Activated CD4-positive, alpha-beta T cell treated with anti-CD3 and anti-CD28 coated beads for 48 hours (primary cell): ENCODE data around the gene RLF.
"Not testable (repeated sequence)": the region's sequence is repeated elsewhere in the genome, so short reads cannot be mapped to it uniquely, and the experiment has no call there.

Experiments
- DNase-seq: peaks from one replicate; pipeline ENCODE4 v3.0.0-alpha.2; 2020

Gene RLF

DNA sequence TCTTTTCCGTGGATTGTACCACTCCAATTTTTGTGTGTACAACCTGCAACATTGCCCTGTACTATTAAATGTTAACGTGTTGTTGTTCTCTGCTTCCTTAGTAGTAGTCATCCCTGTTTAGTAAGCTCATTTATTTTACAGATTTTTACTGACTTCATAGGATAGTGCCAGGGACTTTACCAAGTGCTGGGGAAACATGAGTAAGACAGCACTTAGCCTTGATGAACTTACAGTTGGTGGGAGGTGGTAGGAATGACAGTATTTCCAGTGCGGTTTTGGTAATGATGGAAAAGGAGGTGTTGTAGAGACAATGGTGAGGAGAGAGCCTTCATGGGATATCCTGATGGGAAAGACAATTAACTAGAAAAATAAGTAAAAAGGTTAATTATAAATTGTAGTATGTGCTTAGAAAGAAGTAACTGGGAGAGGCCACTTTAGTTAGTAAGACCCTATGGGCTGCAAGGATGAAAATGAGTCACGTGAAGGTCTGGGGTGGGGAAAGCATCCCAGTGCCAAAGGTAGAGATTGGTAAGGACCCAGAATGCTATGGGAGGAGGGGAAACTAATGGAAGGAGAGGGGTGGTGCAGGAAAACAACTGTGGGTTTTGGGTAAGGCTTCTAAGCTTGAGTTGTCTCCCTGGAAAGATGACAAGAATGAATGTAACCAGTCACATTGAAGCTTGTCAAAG, 1.7 kb downstream of the RLF start:
- DNase-seq: no peak

DNA sequence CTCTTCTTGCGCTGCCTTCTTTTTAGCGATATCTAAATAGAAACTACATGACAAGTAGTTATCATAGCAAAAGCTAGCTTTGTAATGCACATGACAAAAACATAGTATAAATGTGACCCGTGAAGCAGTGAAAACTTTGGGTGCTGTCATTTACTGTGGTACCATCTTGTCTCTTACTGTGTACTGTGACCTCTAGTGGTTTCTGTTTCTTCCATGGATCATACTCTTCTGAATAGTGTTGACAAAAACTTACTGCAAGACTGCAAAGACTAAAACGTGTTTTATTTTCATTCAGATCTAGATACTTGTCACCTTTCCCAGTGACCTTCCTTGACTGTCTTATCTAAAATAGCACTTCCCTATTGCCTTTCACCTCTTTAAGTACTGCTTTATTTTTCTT, 6.1 kb downstream of the RLF start:
- DNase-seq: no peak

DNA sequence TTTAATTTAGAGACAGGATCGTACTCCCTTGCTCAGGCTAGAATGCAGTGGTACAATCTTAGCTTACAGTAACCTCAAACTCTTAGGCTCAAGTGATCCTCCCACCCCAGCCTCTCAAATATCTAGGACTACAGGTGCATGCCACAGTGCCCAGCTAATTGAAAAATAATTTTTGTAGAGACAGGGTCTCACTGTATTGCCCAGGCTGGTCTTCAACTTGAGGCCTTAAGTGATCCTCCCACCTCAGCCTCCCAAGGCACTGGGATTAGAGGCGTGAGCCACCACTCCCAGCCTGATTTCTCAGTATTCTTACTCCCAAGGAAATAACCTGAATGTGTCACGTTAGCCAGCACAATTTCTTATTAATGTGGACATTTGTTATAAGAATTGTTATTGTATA, 9.8 kb downstream of the RLF start:
- DNase-seq: no peak

DNA sequence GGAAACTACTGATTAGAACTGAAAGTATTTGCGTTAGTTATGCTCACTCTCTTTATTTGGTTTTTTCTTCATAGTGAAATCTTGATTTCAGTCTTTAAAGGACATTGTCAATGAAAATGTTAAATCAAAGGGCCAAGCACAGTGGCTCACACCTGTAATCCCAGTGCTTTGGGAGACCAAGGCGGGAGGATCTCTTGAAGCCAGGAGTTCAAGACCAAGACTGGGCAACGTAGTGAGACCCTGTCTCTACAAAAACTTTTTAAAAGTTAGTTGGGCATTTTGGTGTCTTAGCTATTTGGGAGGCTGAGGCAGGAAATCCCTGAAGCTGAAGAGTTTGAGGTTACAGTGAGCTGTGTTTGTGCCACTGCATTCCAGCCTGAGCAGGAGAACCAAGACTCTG, 13.6 kb downstream of the RLF start:
- DNase-seq: no peak

DNA sequence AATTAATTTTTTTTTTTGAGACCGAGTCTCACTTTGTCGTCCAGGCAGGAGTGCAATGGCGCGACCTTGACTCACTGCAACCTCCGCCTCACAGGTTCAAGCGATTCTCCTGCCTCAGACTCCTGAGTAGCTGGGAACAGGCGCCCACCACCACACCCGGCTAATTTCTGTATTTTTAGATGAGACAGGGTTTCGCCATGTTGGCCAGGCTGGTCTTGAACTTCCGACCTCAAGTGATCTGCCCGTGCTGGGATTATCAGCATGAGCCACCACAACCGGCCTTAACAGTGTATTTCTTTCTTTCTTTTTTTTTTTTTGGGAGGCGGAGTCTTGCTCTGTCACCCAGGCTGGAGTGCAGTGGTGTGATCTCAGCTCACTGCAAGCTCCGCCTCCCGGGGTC, 15.8 kb downstream of the RLF start:
- DNase-seq: not testable (repeated sequence)

DNA sequence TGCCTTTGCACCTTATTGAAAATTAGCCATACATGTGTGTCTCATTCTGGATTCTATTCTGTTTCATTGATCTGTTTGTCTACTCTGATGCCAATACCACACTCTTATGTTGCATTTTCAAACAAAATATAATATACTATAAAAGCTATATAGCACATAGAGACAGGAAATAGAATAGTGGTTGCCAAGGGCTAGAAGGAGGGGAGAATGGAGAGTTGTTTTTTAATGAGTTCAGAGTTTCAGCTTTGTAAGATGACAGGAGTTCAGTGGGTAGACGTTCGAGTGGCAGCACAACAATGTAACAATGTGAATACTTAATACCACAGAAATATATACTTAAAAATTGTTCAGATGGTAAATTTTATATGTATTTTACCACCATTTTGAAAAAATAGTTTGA, 17.0 kb downstream of the RLF start:
- no peak for DNase-seq

DNA sequence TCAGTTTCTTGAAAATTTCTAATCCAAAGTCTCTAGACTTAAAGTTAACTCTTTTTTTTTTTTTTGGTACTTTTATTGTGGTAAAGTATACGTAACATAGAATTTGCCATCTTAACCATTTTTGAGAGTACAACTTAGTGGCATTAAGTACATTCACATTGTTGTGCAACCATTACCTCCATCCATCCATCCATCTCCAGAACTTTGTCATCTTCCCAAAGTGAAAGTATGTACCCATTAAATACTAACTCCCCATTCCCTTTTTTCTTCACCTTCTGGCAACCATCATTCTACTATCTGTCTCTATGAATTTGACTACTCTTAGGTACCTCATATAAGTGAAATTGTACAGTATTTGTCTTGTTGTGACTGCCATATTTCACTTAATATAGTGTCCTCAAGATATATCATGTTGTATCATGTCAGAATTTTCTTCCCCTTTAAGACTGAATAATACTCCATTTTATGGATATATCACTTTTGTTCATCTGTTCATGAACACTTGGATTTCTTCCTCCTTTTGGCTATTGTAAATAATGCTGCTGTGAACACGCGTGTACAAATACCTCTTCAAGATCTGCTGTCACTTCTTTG, 18.4 kb downstream of the RLF start:
- no peak for DNase-seq

DNA sequence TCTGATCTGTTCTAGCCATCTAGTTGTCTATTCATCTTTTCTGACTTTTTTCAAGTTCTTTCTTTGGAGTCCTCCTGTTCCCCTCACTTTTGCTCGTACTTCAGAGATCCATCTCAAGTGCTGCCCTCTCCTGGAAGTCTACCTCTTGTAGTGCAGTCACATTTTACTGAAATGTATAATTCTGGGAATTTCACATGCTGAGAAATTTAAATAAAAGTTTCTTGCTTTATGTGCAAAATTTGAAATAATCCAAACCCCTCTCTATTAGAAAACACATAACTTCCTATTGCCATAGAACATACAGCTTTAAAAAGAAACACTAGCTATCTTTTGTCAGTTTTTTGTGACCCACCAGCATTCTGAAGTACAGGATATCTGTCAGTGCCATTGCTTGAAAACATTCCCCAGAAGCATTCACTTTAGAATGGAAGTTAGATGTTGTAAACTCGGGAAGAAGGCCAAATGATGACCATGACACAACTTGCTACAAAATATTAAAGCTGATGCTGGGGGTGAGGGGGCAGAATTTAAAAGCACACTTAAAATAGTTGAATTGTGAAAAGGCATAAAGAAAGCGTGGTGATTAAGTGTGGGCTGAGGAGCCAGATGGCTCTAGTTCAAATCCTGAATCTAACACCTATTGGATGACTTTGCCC, 22.0 kb downstream of the RLF start:
- no peak for DNase-seq

DNA sequence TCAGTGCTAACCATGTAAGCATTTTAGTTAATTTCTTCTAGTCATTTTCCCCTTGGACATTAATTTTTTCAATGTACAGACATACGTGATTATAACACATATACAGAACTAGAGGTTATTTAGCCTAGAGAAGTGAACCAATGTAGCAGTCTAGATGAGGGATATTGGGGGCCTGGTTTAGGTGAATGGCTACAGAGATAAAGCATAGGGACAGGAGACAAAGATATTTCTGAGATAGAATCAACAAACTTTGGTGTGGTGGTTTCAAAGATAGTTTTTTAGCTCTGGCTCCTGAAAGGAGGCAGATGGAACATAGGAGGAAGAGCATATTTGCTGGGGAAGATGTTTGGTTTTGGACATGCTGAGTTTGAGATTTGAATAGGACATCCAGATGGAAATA, 23.0 kb downstream of the RLF start:
- no peak for DNase-seq

DNA sequence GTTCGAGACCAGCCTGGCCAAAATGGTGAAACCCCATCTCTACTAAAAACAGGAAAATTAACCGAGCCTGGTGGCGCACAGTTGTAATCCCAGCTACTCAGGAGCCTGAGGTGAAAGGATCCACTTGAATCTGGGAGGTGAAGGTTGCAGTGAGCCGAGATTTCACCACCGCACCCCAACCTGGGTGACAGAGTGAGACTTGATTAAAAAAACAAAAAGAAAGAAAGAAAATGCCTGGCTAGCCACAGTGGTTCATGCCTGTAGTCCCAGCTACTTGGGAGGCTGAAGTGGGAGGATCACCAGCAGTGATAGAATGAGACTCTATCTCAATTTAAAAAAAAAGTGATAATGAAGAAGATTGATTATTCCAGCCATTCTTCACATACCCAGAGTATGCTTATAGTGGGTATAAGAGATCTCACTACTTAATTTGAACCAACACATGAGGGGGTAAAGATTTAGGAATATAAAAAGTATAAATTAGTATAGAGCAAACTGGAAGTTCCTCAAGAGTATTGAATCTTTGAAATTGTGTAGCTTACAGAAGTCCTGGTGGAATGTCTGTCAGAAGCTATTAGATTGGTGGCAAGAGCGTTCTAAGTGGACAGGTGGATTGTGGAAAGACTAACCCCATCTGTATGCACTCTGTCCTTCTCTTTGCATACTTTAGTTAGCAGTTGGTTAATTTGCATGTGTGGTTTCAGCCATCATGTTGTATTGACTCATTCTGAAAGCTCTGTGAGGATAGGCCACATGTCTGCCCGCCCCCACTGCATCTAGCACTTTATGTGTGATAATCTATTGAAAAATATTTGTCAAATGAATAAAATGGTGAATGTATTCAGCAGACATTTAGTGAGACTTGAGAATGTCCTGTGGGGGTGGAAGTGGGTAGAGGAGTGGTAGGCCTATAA, 25.0 kb downstream of the RLF start:
- DNase-seq: peak; percentile 71

DNA sequence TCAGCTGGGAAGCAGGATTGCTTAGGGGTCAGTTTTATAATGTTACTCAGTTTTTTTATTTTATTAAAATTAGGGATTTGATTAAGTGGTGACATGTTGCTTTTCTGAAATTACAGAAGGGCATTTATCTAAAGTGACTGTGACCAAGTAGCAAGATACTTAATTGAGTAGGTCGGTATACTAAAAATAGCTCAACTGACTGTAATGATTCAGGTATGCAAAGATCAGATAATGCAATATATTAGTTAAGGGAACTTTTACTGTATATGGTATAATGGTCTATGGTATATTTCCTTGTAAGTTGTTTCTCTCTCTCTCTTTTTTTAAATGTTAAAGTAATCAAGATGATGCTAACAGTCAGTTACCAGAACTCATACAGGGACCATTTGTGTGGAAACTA, 26.2 kb downstream of the RLF start:
- no peak for DNase-seq

DNA sequence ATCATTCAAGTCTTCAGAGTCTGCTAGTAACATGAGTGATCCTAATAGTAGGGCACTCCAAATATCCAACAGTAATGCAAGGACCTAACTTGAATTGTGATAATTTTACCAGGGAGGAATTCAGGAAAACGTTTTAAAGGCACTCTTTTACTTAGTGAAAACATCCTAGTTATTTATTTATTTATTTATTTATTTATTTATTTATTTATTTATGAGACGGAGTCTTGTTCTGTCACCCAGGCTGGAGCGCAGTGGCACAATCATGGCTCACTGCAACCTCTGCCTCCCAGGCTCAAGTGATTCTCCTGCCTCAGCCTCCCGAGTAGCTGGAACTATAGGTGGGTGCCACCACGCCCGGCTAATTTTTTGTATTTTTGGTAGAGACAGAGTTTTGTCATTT, 33.5 kb downstream of the RLF start:
- not testable (repeated sequence) for DNase-seq

DNA sequence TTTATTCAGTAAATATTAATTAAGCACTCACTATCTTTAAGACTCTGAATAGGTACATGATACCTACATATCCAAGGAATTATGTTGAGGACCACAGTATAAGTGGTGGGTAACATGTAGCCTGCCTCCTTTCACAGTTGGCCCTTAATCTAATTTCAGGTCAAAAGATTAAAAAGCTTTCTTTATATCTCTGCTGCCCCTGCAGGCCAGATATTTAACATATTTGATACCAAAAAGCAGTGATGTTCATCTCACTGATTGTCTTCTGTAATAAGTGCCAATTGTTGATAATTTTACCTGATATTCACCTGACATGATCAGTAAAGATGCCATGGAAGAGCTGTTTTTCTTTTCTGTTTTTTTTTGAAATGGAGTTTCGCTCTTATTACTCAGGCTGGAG, 36.5 kb downstream of the RLF start:
- DNase-seq: no peak

DNA sequence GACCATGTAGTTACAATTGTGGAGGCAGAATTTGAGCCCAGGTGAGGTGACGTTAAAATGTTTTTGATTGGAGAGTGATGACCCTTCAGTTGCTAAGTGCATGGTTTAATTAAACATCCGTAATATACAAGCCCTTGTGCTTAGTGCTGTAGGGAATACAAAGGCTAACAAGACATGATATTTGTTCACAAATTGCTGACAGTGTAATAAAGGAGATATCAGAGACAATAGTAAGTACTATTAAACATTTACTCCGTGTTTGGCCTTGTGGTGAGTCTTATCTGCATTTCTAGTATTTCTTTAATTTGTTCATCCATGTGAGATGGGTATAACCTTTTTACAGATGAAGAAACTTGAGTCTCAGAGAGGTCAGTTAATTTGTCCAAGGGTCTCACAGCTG, 37.9 kb downstream of the RLF start:
- DNase-seq: no peak

DNA sequence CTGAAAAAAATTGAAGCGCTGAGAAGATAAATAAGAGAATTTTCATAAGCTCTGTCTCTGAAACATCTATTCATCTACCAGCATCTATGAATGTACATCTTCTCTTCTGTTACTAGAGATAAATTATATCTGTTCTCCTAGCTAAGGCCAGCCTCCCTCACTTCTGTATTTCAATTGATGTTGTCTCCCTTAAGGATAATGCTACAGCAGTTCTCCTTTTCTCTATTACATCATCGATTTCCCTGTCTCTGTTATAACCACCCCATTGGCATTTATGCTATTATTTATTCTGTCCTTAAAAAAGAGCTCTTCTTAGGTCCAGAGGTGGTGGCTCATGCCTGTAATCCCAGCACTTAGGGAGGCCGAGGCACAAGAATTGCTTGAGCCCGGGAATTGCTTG, 43.7 kb downstream of the RLF start:
- DNase-seq: no peak

DNA sequence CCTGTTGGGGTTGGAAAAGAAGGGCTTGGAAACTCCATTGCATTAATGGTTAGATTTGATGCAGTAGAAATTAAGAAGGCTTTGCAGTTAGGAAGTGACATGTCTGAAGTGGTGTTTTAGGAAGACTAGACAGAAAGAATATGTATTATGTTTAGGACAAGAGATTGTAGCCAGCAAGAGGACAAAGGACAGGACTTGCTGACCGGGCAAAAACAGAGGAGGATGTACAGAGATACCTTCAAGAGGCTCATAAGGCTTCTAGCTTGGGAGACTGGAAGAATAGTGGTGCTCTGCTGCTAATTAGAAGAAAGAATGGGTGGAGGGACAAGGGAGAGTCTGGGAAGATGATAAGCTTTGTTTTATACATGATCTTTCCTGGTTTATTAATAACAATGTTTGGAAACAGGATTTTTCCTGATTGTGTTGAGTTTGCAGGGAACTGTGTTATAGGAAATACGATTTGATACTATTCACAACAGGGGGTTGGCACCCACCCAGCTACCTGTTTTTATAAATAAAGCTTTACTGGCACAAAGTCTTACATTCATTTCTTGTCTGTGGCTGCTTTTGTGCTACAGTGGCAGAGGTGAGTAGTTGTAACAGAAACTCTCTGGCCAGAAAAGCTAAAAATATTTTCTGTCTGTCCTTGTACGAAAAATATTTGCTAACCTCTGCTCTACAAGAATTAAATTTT, 49.5 kb downstream of the RLF start:
- DNase-seq: no peak

DNA sequence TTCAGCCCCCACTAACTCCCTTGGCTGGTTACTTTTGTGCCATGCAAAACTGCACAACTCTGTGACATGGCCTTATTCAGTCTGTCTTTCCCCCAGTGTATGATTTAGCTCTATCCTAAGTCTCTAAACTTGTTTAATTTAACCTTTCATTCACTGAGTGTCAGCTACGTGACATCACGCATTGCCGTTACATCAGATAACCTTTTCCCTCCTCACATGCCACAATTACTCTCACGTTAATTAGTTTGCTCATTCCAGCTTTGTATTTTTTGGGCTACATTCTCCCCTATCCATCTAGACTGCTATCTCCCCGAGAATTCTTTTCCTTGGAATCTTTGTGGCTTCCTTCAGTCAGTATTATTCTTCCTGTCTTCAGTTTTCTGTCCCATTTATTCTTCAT, 57.1 kb downstream of the RLF start:
- no peak for DNase-seq

DNA sequence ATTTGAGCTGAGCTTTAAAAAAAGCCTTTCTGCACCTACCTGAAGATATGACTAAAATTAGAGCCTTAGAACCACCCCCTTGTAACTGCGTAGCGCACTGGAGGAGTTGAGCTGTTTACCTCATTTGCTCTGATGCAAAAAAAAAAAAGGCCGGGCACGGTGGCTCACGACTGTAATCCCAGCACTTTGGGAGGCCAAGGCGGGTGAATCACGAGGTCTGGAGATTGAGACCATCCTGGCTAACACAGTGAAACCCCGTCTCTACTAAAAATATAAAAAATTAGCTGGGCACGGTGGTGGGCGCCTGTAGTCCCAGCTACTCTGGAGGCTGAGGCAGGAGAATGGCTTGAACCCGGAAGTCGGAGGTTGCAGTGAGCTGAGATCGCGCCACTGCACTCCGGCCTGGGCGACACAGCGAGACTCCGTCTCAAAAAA, 60.3 kb downstream of the RLF start:
- DNase-seq: not testable (repeated sequence)

DNA sequence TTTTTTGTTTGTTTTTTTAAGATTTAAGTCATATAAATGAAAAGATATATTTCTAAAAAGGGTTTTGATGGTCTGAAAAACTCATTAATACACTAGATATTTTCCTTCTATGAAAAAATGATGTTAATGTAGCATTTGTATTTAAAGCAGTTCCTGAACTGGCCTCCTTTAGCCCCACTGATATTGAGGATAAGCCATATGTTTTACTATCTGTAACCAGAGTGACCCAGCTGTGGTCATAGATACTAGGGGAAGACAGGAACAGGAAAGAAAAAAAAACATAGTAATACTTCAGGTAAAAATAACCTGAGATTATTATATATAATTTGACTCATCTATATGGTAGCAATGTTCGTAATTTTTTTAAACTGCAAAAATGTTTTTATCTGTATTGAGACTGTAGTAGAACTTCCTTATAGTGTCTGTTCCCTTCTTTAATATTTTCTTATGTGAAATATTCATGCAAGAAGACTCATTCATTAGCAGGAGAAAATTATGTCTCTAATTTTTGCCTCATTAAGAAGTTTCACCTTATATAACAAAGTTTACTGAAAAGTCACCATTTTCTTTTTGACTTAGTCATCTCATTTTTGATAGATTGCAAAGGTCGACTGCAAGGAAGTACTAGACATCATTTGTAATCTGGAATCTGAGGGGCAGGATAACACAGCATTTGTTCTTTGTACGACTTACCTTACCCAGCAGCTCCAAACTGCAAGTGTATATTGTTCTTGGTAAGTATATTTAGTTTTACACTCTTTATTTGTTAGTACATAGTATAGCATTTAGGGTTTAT, 61.0 kb downstream of the RLF start:
- no peak for DNase-seq

DNA sequence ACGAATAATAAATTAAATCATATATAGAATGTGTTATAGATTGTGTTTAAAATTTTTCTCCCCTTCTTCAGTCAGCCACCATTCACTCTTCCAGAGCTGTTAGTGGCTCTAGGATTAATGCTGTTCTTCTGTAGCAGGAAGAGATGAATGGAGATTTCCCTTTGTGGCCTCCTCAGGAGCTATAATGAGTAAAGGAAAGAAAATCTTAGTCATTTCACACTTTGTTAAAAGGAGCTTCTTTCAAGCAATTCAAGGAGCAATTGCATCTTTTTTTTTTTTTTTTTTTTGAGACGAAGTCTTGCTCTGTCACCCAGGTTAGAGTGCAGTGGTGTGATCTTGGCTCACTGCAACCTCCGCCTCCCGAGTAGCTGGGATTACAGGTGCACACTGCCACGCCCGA, 62.9 kb downstream of the RLF start:
- peak; percentile 19 for DNase-seq

DNA sequence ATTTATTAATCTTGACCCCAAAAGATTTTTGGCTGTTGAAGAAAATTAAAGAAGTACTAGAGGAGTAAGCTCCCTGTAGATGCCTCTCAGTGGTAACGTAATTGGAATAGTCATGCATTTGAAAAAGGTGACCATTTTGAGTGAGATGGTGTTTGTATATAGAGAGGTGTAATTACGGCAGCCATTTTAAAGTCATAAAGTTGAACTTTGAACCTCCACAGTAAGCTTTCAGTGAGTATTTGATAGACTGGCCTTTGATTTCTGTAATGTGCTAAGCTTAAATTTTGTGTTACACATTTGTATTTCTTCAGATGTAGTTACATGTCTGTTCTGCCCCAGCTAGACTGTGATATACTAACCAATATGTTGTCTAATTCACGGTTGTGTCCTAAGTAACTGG, 65.0 kb downstream of the RLF start:
- no peak for DNase-seq

DNA sequence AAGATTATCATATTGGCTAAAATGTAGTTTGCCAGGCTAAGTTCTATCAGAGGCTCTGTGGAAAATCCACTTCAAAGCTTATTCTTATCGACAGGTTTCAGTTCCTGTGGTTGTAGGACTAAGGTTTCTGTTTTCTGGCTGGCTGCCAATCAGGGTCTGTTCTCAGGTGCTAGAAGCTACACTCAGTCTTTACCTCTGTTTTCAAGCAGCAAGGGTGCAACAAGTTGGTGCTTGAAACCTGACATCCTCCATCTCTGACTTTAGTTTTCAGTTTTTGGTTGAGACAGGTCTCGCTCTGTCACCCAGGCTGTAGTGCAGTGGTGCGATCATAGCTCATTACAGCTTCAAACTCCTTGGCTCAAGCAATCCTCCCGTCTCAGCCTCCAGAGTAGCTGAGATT, 71.3 kb downstream of the RLF start:
- DNase-seq: peak; percentile 84
